Epithelial cell of esophagus (primary cell): ENCODE measurements around the gene FKBP8.
A peak's percentile ranks its signal among the peaks of the same experiment; 100 is the strongest.

ENCODE experiments used
- DNase-seq: peaks from one replicate; pipeline ENCODE4 v3.0.0; 2010; ENCODE audit warnings: low read depth
- H3K4me3 ChIP-seq: 2 replicates; pipeline ENCODE4 v1.5.1; 2011; ENCODE audit warnings: mild to moderate bottlenecking, low read length, control low read depth
- CTCF ChIP-seq: IDR thresholded peaks from 2 replicates; pipeline ENCODE4 v1.5.1; 2011; ENCODE audit warnings: low read depth, mild to moderate bottlenecking, low read length, control low read depth, inconsistent platforms; ENCODE audit not compliant: insufficient read depth; ENCODE audit errors: missing control alignments

Gene FKBP8

GRCh38 chr19:18521692-18522123 lies 21.7 kb downstream of the FKBP8 start, which contains the start of gene ELL:
Gene ELL (minus strand): TSS chr19:18522070. CDS start chr19:18522055, 15 bp downstream.
- no peak for TF ChIP-seq CTCF
- no peak for DNase-seq
- peak within 1 kb of the TSS; percentile 83 for H3K4me3 ChIP-seq

GRCh38 chr19:18520848-18521691 lies 22.3 kb downstream of the FKBP8 start:
- TF ChIP-seq CTCF = peak; percentile 6
- peak overlapping the region; percentile 83 for H3K4me3 ChIP-seq
- peak; percentile 20 for DNase-seq

- TF ChIP-seq CTCF = peak; percentile 89
- H3K4me3 ChIP-seq = peak overlapping the region; percentile 83
- DNase-seq = peak; percentile 84
Measured at GRCh38 chr19:18519962-18520847, 23.2 kb downstream of the FKBP8 start.

- no peak for DNase-seq
- TF ChIP-seq CTCF = no peak
- H3K4me3 ChIP-seq = no peak overlapping the region
Measured at GRCh38 chr19:18518639-18519038, 24.7 kb downstream of the FKBP8 start.

GRCh38 chr19:18517606-18518005 lies 25.8 kb downstream of the FKBP8 start:
- no peak for TF ChIP-seq CTCF
- H3K4me3 ChIP-seq = no peak overlapping the region
- no peak for DNase-seq

- TF ChIP-seq CTCF = no peak
- no peak for DNase-seq
- no peak overlapping the region for H3K4me3 ChIP-seq
Measured at GRCh38 chr19:18515959-18516358, 27.4 kb downstream of the FKBP8 start.
